Panc1 (cell line): ENCODE measurements around the gene RPRD1A. TPM values are rescaled to one million over a fixed set of nuclear protein-coding genes. Genes with fewer than 3 reads are reported as not detected.

Experiments
- ATAC-seq: fragments of 200-7000 bp; cut with Tn5 transposase; 2 replicates; pipeline ENCODE4 v1.9.1; 2020; ENCODE audit warnings: mild to moderate bottlenecking, moderate library complexity
- BruUV-seq: library from RNA; stranded (reverse); fragments of 400-500 nt; replicated peaks from 2 replicates; lab custom pipeline; 2021; lab: Mats Ljungman, UMichigan
- CTCF ChIA-PET: fragments of 300-600 bp; sonication (Branson Sonifier 250); formaldehyde crosslinking; loops from one replicate; lab custom pipeline; 2022; ENCODE audit warnings: antibody characterized with exemption; lab: Charles Lee
- POLR2A ChIA-PET: fragments of 300-600 bp; sonication (Branson Sonifier 250); formaldehyde crosslinking; loops from one replicate; lab custom pipeline; 2022; ENCODE audit warnings: antibody characterized with exemption; lab: Charles Lee
- DNase-seq: peaks from one replicate; pipeline ENCODE4 v3.0.0-alpha.2; 2010; ENCODE audit warnings: low read depth, low spot score
- H3K27ac ChIP-seq: 2 replicates; pipeline ENCODE4 v1.5.1; 2011; ENCODE audit warnings: mild to moderate bottlenecking, low read length, inconsistent platforms
- H3K27me3 ChIP-seq: fragments of 200-500 bp; sonication (Bioruptor generic); 2 replicates; pipeline ENCODE4 v1.6.0; 2014; ENCODE audit warnings: low read length, inconsistent platforms; ENCODE audit not compliant: control insufficient read depth, insufficient read depth
- H3K36me3 ChIP-seq: fragments of 200-500 bp; sonication (Bioruptor generic); 2 replicates; pipeline ENCODE4 v1.5.1; 2014; ENCODE audit warnings: inconsistent platforms, mild to moderate bottlenecking, low read length, moderate library complexity; ENCODE audit not compliant: control insufficient read depth, insufficient read depth
- H3K4me1 ChIP-seq: 2 replicates; pipeline ENCODE4 v1.5.1; 2011; ENCODE audit warnings: inconsistent platforms, mild to moderate bottlenecking, low read length, moderate library complexity; ENCODE audit not compliant: control insufficient read depth, insufficient read depth
- H3K4me3 ChIP-seq, 2 experiments: 2 replicates each; pipeline ENCODE4 v1.5.1; 2011 to 2012; ENCODE audit warnings: low read depth in 2 of 2, low read length in 2 of 2, mild to moderate bottlenecking in 2 of 2, inconsistent platforms in 1 of 2, moderate library complexity in 1 of 2
- H3K9me3 ChIP-seq: fragments of 200-500 bp; sonication (Bioruptor generic); 2 replicates; pipeline ENCODE4 v1.5.1; 2014; ENCODE audit warnings: low read depth, mild to moderate bottlenecking, inconsistent platforms, low read length, moderate library complexity; ENCODE audit not compliant: control insufficient read depth, insufficient read depth
- CTCF ChIP-seq: fragments of 450-650 bp; IDR thresholded peaks from 2 replicates; pipeline ENCODE4 v1.5.1; 2017; ENCODE audit warnings: mild to moderate bottlenecking
- POLR2AphosphoS5 ChIP-seq: IDR thresholded peaks from 2 replicates; pipeline ENCODE4 v1.6.1; 2012; ENCODE audit warnings: mild to moderate bottlenecking, low read depth, low read length, moderate library complexity
- REST ChIP-seq, 2 experiments: IDR thresholded peaks; 2 replicates each; pipeline ENCODE4 v1.6.1; 2011 to 2012; ENCODE audit warnings: low read depth in 2 of 2, control low read depth in 1 of 2, low read length in 1 of 2, mild to moderate bottlenecking in 1 of 2, moderate library complexity in 1 of 2; ENCODE audit not compliant: insufficient read depth in 1 of 2
- SIN3A ChIP-seq: IDR thresholded peaks from 2 replicates; pipeline ENCODE4 v1.6.1; 2012; ENCODE audit warnings: low read depth, mild to moderate bottlenecking, low read length, moderate library complexity, borderline replicate concordance; ENCODE audit not compliant: insufficient read depth
- TCF7L2 ChIP-seq: IDR thresholded peaks from 2 replicates; pipeline ENCODE4 v1.6.1; 2011; ENCODE audit warnings: mild to moderate bottlenecking, low read depth, low read length, inconsistent platforms
- in situ Hi-C: cut with HindIII; loops from 2 replicates; pipeline ENCODE4 v1.10.0; 2016; ENCODE audit warnings: low sequenced_read_pairs, low pct_unique_long_range_greater_than_20kb
- intact Hi-C: fragments of 100-400 bp; cut with micrococcal nuclease; formaldehyde crosslinking; loops from one replicate; pipeline ENCODE4 v1.10.0; 2022; ENCODE audit not compliant: unreplicated experiment
- total RNA-seq: library from RNA; stranded (reverse); gene quantifications from one replicate; pipeline ENCODE4 v1.2.1, GENCODE V29; 2021; ENCODE audit not compliant: unreplicated experiment

The RPRD1A gene
- total RNA-seq, 1 experiment from 2014 or later: 44.0 TPM

GRCh38 chr18:36108601-36109000 is 41.2 kb upstream of the RPRD1A start:
- H3K36me3 ChIP-seq: peaks cover 6% of the 10 kb centered on the region; the same call in 1 of the 2 replicates
- H3K4me1 ChIP-seq: no peaks in the 10 kb centered on the region
- ChIA-PET POLR2A (no interaction called here), CTCF (no interaction called here)
- BruUV-seq: TSS peak; percentile 96
- in situ Hi-C loops: no loop called here
- H3K4me3 ChIP-seq: no peak overlapping the region
- intact Hi-C loops: no loop called here
- no peaks in the 10 kb centered on the region for H3K27me3 ChIP-seq
- H3K9me3 ChIP-seq: no peaks in the 10 kb centered on the region
- TF ChIP-seq TCF7L2 (no peak), SIN3A (no peak), REST (IDR thresholded peaks at IDR 0.05; ENCODE audit: insufficient read depth in 1 of 2, low read depth in 2 of 2, low read length in 1 of 2) (no peak), POLR2AphosphoS5 (no peak), CTCF (no peak)
- DNase-seq (no peak), ATAC-seq (no peak)
- no peak overlapping the region for H3K27ac ChIP-seq

GRCh38 chr18:36108196-36108595 is 40.8 kb upstream of the RPRD1A start:
- Histone ChIP-seq H3K27me3 (no peaks in the 10 kb centered on the region), H3K9me3 (no peaks in the 10 kb centered on the region), H3K36me3 (peaks cover 5% of the 10 kb centered on the region; the same call in 1 of the 2 replicates), H3K4me1 (no peaks in the 10 kb centered on the region), H3K4me3 (no peak overlapping the region), H3K27ac (no peak overlapping the region)
- no peak for TF ChIP-seq CTCF
- TF ChIP-seq REST (IDR thresholded peaks at IDR 0.05; ENCODE audit: insufficient read depth in 1 of 2, low read depth in 2 of 2, low read length in 1 of 2): no peak
- no peak for TF ChIP-seq SIN3A
- no peak for TF ChIP-seq POLR2AphosphoS5
- TF ChIP-seq TCF7L2: no peak
- intact Hi-C loops: no loop called here
- no peak for DNase-seq
- ChIA-PET POLR2A (no interaction called here), CTCF (no interaction called here)
- BruUV-seq: no TSS peak
- ATAC-seq: no peak
- in situ Hi-C loops: no loop called here
